Measurements from ENCODE around the gene EIF4EBP3.

The EIF4EBP3 gene

DNA sequence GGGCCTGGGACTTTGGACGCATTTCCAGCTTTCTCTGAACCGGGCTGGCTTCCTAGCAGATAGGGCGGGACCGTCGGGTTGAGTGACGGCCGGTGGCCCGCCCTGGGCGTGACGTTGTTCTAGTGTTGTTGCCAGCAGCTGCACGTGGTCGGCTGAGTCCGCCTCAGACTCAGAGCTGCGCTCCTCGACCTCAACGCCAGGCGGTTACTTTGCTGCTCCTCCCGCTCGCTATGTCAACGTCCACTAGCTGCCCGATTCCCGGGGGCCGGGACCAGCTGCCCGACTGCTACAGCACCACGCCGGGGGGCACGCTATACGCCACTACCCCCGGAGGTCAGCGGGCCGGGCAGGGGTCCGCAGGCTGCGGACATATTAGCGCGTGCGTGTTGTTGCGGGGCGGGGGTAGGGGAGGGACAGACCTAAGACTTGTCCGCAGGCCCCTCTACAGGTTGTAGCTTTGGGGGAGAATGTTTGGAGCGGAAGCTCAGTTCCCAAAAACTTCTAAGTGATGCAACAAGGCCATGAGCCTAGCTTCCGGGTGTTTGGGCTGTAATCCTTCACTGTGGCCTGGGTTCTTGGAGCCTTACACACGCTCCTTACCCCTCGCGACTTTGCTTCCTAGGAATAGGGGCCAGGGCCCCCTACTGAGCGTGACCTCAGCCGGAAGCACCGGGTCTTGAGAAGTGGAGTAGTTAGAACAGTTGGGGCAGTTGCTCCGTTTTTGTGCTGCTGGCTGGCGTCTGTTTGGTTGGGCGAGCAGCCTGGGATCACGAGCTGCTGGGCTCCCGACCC, at the start of gene EIF4EBP3:
TSS of gene EIF4EBP3 (plus strand) at position 155 of the 792 bp plus-strand sequence. CDS start at position 231, 76 bp downstream.
- DNase-seq = peak; percentile 82

GRCh38 chr5:140497897-140498296, 49.6 kb upstream of the EIF4EBP3 start:
- DNase-seq = no peak

DNA sequence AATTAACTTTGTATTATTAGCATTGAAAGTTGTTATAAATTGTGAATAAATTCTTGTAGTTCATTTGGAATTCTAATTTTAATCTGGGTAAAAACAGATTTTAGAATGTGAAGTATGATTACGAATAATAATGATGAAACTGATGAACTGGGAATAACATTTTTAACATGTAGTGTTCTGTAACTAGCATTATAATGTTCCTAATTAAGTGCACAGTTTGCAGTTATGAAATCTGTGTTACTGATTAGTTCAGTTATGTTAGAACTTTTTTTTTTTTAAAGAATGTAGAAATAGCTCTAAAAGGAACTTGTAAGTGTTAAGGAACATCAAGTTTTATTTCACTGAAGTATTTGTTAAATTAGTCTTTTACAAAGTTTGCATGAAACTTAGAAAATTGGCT, 48.9 kb upstream of the EIF4EBP3 start:
- DNase-seq = no peak

DNA sequence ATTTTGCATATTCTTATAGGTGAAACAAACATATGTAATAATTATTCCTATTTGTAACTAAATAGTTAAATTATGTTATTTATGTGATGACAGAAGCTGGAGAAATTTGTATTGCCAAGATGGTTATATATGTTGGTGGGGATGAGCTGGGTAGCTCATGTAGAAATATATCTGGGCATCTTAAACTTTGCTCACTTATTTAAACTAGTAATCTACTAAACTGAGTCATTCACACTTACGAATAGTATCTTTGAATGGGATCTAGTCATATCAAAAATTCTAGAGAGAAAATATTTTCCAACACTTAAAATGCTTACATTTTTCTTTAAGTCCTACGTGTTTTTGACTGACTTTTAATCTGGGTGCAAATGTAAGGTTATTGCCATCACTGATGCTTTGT, 44.6 kb upstream of the EIF4EBP3 start:
- DNase-seq = no peak

DNA sequence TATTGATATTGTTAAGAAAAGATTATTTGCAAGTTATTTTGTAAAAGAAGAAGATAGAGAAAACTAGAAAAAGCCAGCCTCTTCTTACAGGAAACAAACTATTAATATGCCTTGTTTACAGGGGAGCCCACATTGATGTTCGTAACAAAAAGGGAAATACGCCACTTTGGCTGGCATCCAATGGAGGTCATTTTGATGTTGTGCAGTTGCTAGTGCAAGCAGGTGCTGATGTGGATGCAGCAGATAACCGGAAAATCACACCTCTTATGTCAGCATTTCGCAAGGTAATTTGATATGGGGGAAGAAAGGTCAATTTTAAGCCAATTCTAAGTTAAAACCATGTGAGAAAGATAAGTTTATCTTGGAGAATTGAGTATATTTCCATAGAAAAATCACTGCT, 37.6 kb upstream of the EIF4EBP3 start:
- no peak for DNase-seq

- DNase-seq = no peak
Measured at GRCh38 chr5:140513124-140513523, 34.3 kb upstream of the EIF4EBP3 start.

- no peak for DNase-seq
Measured at GRCh38 chr5:140524003-140524402, 23.5 kb upstream of the EIF4EBP3 start.

GRCh38 chr5:140540227-140540626, 7.2 kb upstream of the EIF4EBP3 start:
- no peak for DNase-seq

DNA sequence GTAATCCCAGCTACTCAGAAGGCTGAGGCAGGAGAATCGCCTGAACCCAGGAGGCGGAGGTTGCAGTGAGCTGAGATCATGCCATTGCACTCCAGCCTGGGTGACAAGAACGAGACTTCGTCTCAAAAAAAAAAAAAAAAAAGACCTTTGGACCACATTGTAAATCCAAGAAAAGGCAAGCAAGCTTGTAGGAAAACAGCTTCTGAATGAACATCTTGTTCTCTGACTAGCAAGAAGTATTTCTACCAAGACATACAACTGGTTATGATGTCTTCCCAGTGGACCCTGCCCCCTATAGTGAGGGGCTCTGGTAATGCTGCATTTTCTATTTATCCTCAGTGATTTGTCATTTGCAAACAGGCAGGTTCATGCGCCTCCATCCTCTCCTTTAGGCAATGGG, 4.5 kb upstream of the EIF4EBP3 start:
- no peak for DNase-seq

- no peak for DNase-seq
Measured at GRCh38 chr5:140544986-140545385, 2.5 kb upstream of the EIF4EBP3 start.

DNA sequence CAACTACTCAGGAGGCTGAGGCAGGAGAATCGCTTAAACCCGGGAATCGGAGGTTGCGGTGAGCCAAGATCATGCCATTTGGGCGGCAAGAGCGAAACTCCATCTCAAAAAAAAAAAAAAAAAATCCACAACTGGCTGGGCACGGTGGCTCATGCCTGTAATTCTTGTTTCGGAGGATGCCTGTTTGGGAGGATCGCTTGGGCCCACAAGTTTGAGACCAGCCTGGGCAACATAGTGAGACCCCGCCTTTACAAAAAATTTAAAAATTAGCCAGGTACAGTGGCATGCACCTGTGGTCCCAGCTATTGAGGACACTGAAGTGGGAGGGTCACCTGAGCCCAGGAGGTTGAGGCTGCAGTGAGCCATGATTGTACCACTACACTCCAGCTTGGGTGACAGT, 1.9 kb upstream of the EIF4EBP3 start:
- no peak for DNase-seq

- no peak for DNase-seq
Measured at GRCh38 chr5:140546851-140547507, 483 bp upstream of the EIF4EBP3 start.

DNA sequence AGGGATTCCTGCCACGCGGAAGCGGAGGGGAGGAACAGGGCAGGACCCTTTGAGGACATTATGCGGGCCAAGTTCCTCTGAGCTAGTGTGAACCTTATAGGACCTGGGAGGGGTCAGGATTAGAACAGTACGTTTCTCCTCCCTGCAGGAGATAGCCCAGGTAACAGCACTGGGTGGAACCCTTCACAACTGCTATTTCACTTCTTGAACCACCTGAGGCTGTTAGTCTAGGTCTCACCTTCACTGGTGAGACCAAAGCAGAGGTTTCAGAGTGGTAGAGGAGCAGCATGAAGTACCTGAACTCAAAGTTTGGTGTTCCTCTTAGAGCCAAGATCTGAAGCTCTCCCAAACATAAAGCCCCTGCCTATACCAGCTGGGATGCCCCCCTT, 832 bp downstream of the EIF4EBP3 start:
- no peak for DNase-seq

GRCh38 chr5:140548791-140549190, 1.3 kb downstream of the EIF4EBP3 start:
- DNase-seq = no peak

DNA sequence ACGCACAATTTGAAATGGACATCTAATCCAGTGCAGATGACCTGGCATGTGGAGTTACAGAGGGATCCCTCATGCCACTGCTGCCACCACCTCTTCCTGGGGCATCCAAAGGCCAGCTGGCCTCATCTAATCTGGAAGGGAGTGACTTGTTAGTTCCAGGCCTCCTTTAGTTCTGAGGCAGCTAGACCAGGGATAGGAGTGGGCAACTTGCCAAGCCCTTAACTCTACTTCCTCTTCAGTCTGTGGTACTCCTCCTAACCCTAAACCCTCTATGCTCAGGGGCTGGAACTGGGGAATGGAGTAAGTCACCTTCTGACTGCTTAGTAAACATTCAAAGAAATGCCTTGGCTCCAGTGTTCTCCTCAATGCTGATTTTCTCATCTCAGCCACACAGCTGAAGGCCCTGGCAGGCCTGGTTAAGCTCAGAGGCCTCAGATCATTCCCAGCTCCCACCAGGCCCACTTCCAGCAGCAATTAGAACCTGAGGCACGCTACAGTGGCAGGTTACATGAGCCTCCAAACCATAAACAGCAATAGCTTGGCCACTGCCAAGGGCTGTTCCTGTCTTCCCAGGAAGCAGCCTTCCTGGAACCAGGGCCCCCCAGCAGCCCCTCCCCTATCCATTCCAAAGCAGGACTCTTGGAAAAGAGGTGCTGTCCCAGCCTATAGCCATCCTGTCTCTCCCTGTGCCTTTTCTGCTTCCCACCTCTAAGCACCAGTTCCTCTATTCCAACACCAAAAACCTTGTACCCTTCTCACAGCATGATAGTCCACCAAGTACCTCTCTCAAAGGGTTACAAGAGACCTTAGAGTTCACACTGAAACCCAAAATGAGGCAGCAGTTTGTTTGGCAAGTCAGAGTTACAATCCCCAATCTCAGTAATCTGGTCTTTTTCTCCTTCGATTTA, 2.0 kb downstream of the EIF4EBP3 start:
- DNase-seq = no peak

DNA sequence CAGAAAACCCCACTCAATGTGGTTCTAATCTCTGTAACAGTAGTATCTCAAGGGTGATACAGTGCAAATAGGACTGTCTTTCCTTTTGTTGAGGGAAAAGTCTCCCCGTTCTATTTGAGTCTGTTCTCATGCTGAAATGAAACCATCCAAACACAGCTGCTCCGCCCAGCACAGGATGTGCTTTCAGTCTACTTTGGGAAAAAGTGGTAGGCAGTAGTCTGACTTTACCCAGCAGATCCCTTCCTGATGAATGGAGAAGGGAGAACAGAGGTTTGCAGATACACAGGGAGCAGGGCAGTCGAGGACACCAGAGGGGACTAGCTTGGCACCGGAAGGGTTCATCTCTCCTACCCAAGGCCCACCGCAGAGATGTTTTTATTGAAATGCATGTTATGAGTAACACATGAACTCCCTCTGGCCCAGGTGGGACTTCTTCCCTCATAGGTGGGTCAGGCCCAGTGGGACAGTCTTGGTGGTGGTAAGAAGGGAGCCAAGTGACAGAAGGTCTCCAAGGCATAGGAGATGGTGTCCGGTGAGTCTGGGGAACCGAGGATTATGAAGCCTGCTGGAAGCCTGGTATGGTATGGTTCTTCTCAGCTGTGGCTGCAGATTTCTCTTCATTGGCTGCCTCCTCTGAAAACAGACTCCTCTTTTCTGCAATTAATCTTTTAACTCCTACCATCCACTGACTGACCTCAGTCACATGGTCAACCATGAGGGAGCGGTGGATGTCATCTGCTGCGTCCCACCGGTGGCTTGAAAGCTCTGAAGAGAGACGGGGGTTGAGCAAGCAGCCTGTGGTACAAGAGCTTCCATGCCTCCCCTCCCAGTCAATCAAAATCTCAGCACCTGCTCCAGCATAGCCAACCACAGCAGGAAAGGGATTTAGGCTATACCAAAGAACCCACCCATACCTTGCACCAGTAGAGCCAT, 3.0 kb downstream of the EIF4EBP3 start:
- no peak for DNase-seq

GRCh38 chr5:140551872-140552271, 4.4 kb downstream of the EIF4EBP3 start:
- DNase-seq = no peak

DNA sequence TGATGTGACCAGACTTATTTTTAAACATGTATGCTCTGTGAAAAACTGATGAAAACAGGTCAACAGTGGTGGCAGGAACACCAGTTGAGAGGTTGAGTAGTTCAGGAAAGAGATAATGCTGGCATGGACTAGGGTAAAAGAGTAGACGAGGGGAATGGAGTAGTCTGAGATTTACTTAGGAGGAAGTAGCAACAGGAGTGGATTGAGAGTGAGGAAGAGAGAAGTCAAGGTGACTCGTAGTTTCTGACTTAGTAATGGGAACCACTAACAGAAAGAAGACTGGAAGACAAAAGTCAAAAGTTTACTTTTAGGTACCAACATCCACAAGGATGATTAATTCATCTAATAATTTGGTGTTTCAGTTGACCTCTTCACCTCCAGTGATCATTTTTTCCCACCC, 6.2 kb downstream of the EIF4EBP3 start:
- DNase-seq = no peak

GRCh38 chr5:140554454-140554853, 7.0 kb downstream of the EIF4EBP3 start:
- no peak for DNase-seq

DNA sequence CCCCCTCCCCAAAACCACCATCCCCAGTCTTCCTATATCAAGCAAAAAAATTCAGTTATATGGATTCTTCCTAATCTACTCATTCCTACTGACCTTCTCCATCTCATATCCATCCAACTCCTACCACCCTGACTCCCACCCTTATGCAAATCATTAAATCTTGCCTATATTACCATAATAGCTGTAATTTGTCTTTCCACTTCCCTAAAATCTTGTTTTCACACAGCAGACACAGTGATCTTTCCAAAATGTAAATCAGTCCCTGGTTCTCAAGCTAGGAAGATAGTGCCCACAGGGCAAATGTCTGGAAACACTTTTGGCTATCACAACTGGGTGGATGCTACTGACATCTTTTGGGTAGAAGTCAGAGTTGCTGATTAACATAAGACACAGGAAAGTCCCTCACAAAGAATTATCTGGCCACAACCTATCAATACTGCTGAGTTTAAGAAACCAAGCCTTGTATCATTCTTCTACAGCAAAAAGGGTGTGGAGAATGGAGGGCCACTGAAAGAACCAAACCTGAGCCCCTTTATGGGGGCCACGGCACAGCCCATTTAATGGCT, 8.4 kb downstream of the EIF4EBP3 start:
- DNase-seq = no peak

GRCh38 chr5:140556438-140556837, 9.0 kb downstream of the EIF4EBP3 start:
- no peak for DNase-seq

Data from activated effector memory CD4-positive, alpha-beta T cell treated with Interleukin-2 at 50 U/mL for 16 hours (primary cell).